COLO829 (cell line): ENCODE measurements around the gene NAPEPLD.
"Not testable (repeated sequence)": the region's sequence is repeated elsewhere in the genome, so short reads cannot be mapped to it uniquely, and the experiment has no call there.

Source experiments
- DNase-seq: peaks from one replicate; pipeline ENCODE4 v3.0.0; 2012; ENCODE audit warnings: low spot score

Gene NAPEPLD

GRCh38 chr7:103106703-103107070, 42.2 kb downstream of the NAPEPLD start:
- DNase-seq: not testable (repeated sequence)

GRCh38 chr7:103106005-103106702, 42.7 kb downstream of the NAPEPLD start:
- DNase-seq: no peak

GRCh38 chr7:103101543-103101942, 47.4 kb downstream of the NAPEPLD start:
- DNase-seq: no peak

GRCh38 chr7:103100348-103100747, 48.6 kb downstream of the NAPEPLD start:
- no peak for DNase-seq

GRCh38 chr7:103097041-103097440, 51.9 kb downstream of the NAPEPLD start:
- DNase-seq: no peak

- DNase-seq: not testable (repeated sequence)
Measured at GRCh38 chr7:103095558-103095957, 53.3 kb downstream of the NAPEPLD start.

- DNase-seq: peak; percentile 29
Measured at GRCh38 chr7:103094102-103094501, 54.8 kb downstream of the NAPEPLD start.

- no peak for DNase-seq
Measured at GRCh38 chr7:103093429-103093828, 55.5 kb downstream of the NAPEPLD start.

- not testable (repeated sequence) for DNase-seq
Measured at GRCh38 chr7:103092321-103092720, 56.6 kb downstream of the NAPEPLD start.

GRCh38 chr7:103083210-103083609, 65.7 kb downstream of the NAPEPLD start:
- DNase-seq: no peak

- DNase-seq: no peak
Measured at GRCh38 chr7:103082497-103082896, 66.4 kb downstream of the NAPEPLD start.

GRCh38 chr7:103080923-103081322, 68.0 kb downstream of the NAPEPLD start:
- no peak for DNase-seq

GRCh38 chr7:103079836-103080235, 69.1 kb downstream of the NAPEPLD start:
- no peak for DNase-seq

- DNase-seq: not testable (repeated sequence)
Measured at GRCh38 chr7:103078226-103078625, 70.7 kb downstream of the NAPEPLD start.

GRCh38 chr7:103077318-103077717, 71.6 kb downstream of the NAPEPLD start:
- DNase-seq: no peak

GRCh38 chr7:103076764-103077163, 72.1 kb downstream of the NAPEPLD start:
- no peak for DNase-seq

- DNase-seq: peak; percentile 37
Measured at GRCh38 chr7:103075337-103075918, 73.5 kb downstream of the NAPEPLD start.

- peak; percentile 93 for DNase-seq
Measured at GRCh38 chr7:103074519-103075336, 74.2 kb downstream of the NAPEPLD start, which contains the start of the genes ARMC10 and FBXL13. Gene ARMC10, plus strand, starts transcription at chr7:103075140. Its CDS starts 133 bp downstream, at chr7:103075273. Gene FBXL13, minus strand, starts transcription at chr7:103074796.

- no peak for DNase-seq
Measured at GRCh38 chr7:103073989-103074518, 74.8 kb downstream of the NAPEPLD start.

GRCh38 chr7:103071000-103071399, 77.9 kb downstream of the NAPEPLD start:
- no peak for DNase-seq

GRCh38 chr7:103068414-103069403, 80.2 kb downstream of the NAPEPLD start:
- no peak for DNase-seq
